B cell (primary cell): ENCODE data around the gene KRTAP4-4. TPM values are rescaled to one million over a fixed set of nuclear protein-coding genes. Genes with fewer than 3 reads are reported as not detected.

ENCODE experiments used
- ATAC-seq: fragments of 200-7000 bp; cut with Tn5 transposase; one replicate; pipeline ENCODE4 v1.10.0; 2021; ENCODE audit warnings: low read depth, mild to moderate bottlenecking, moderate number of reproducible peaks, moderate library complexity
- CTCF ChIA-PET: fragments of 350-600 bp; sonication (Branson Sonifier 250); formaldehyde crosslinking; loops from one replicate; lab custom pipeline; 2021; ENCODE audit warnings: antibody characterized with exemption, inconsistent platforms; lab: Charles Lee
- POLR2A ChIA-PET: fragments of 350-600 bp; sonication (Branson Sonifier 250); formaldehyde crosslinking; loops from one replicate; lab custom pipeline; 2021; ENCODE audit warnings: antibody characterized with exemption; lab: Charles Lee
- DNase-seq: peaks from one replicate; pipeline ENCODE4 v3.0.0; 2013
- H2AFZ ChIP-seq: 2 replicates; pipeline ENCODE4 v1.6.1; 2012; ENCODE audit warnings: mild to moderate bottlenecking, low read depth, low read length; ENCODE audit not compliant: insufficient read depth, poor library complexity, severe bottlenecking
- H3K27ac ChIP-seq, 2 donors: 1 replicate in 1 of 2; 2 replicates in 1 of 2; pipeline ENCODE4 v1.5.1; 2012 to 2013; ENCODE audit warnings: low read length in 2 of 2, mild to moderate bottlenecking in 2 of 2, moderate library complexity in 1 of 2
- H3K27me3 ChIP-seq, 4 experiments: fragments of 200-600 bp in 1 of 4; sonication (generic) in 1 of 4; replicated peaks in 1 of 4; 1 replicate in 2 of 4; 2 replicates in 2 of 4; pipeline versions ENCODE4 v1.6.1 to v1.7.0; 2013 to 2016; ENCODE audit warnings: low read length in 3 of 4, mild to moderate bottlenecking in 2 of 4, mixed read lengths in 1 of 4, moderate library complexity in 1 of 4; ENCODE audit not compliant: insufficient read depth in 4 of 4, control insufficient read depth in 3 of 4; ENCODE audit errors: control extremely low read depth in 1 of 4
- H3K36me3 ChIP-seq, 2 experiments: replicated peaks in 1 of 2; 1 replicate in 1 of 2; 2 replicates in 1 of 2; pipeline versions ENCODE4 v1.6.1 to v1.7.1; 2013; ENCODE audit warnings: low read length in 1 of 2; ENCODE audit not compliant: insufficient read depth in 2 of 2, control insufficient read depth in 1 of 2; ENCODE audit errors: control extremely low read depth in 1 of 2, extremely low read depth in 1 of 2
- H3K4me1 ChIP-seq, 2 donors: fragments of 200-600 bp in 1 of 2; sonication (generic) in 1 of 2; 1 replicate in 1 of 2; 2 replicates in 1 of 2; pipeline versions ENCODE4 v1.5.1 to v1.6.1; 2013 to 2017; ENCODE audit warnings: low read length in 2 of 2; ENCODE audit not compliant: control insufficient read depth in 2 of 2, insufficient read depth in 2 of 2
- H3K4me2 ChIP-seq: replicated peaks from 2 replicates; pipeline ENCODE3; 2012; ENCODE audit warnings: mild to moderate bottlenecking, low read depth, low read length; ENCODE audit not compliant: poor library complexity, severe bottlenecking
- H3K4me3 ChIP-seq, 5 experiments: fragments of 200-600 bp in 1 of 5; sonication (generic) in 1 of 5; 1 replicate in 3 of 5; 2 replicates in 2 of 5; pipeline versions ENCODE4 v1.5.1 to v1.7.0; 2011 to 2016; ENCODE audit warnings: low read length in 4 of 5, mild to moderate bottlenecking in 4 of 5, low read depth in 2 of 5, control low read depth in 1 of 5, moderate library complexity in 1 of 5; ENCODE audit not compliant: insufficient read depth in 1 of 5; ENCODE audit errors: control extremely low read depth in 1 of 5, extremely low read depth in 1 of 5
- H3K79me2 ChIP-seq: fragments of 200-600 bp; sonication (generic); one replicate; pipeline ENCODE4 v1.6.0; 2016; ENCODE audit warnings: low read length; ENCODE audit not compliant: control insufficient read depth, insufficient read depth
- H3K9ac ChIP-seq: fragments of 200-600 bp; sonication (generic); 2 replicates; pipeline ENCODE4 v1.6.1; 2017; ENCODE audit warnings: mild to moderate bottlenecking, low read length, moderate library complexity
- H3K9me3 ChIP-seq, 3 donors: one replicate each; pipeline versions ENCODE4 v1.6.1 to v1.7.1; 2013; ENCODE audit warnings: low read length in 2 of 3; ENCODE audit not compliant: control insufficient read depth in 2 of 3, insufficient read depth in 1 of 3; ENCODE audit errors: control extremely low read depth in 1 of 3
- H4K20me1 ChIP-seq: 2 replicates; pipeline ENCODE4 v1.6.0; 2012; ENCODE audit warnings: mild to moderate bottlenecking, low read length; ENCODE audit not compliant: insufficient read depth, control insufficient read depth, poor library complexity, severe bottlenecking
- H3K27ac Mint-ChIP-seq: one replicate; pipeline ENCODE4 v1.8.0; 2021; ENCODE audit warnings: mixed read lengths
- H3K27me3 Mint-ChIP-seq: one replicate; pipeline ENCODE4 v1.8.0; 2021; ENCODE audit warnings: mixed read lengths
- H3K4me1 Mint-ChIP-seq: one replicate; pipeline ENCODE4 v1.8.0; 2021; ENCODE audit warnings: mixed read lengths
- H3K4me3 Mint-ChIP-seq: one replicate; pipeline ENCODE4 v1.8.0; 2021; ENCODE audit warnings: mixed read lengths
- H3K9me3 Mint-ChIP-seq: one replicate; pipeline ENCODE4 v1.8.0; 2022; ENCODE audit warnings: mixed read lengths; ENCODE audit not compliant: insufficient read depth
- EZH2 ChIP-seq: IDR thresholded peaks from 2 replicates; pipeline ENCODE4 v1.6.1; 2012; ENCODE audit warnings: borderline replicate concordance, low read depth, mild to moderate bottlenecking, moderate library complexity, low read length; ENCODE audit not compliant: insufficient read depth, poor library complexity, severe bottlenecking
- WGBS: methylation state at CpG from one replicate; pipeline ENCODE4 v1.1.5; 2013; ENCODE audit warnings: missing lambda C conversion rate; ENCODE audit not compliant: insufficient coverage; 5-methylcytosine and 5-hydroxymethylcytosine counted together
- intact Hi-C: fragments of 100-400 bp; cut with micrococcal nuclease; formaldehyde crosslinking; loops from one replicate; pipeline ENCODE4 v1.10.0; 2022
- polyA plus RNA-seq: library from polyadenylated mRNA; depleted of rRNA; stranded (reverse); fragments of >200 nt; gene quantifications from 2 replicates; pipeline ENCODE4 v1.2.3, GENCODE V29; 2012
- total RNA-seq, 2 donors: library from RNA; stranded (reverse); fragments of 120-200 nt in 1 of 2; gene quantifications; 1 replicate in 1 of 2; 2 replicates in 1 of 2; pipeline versions ENCODE4 v1.2.3 to v1.2.4, GENCODE V29; 2013 to 2022
- TF ChIP-seq, protein P1 (sequence below): fragments of 200-600 bp; IDR thresholded peaks from one replicate; pipeline ENCODE4 v1.8.0; 2022; ENCODE audit warnings: antibody characterized with exemption, mild to moderate bottlenecking

Gene KRTAP4-4
- total and polyA plus RNA-seq, 2 donors (not counting 1 experiment from before 2014, with no cell fraction given) = not detected

DNA sequence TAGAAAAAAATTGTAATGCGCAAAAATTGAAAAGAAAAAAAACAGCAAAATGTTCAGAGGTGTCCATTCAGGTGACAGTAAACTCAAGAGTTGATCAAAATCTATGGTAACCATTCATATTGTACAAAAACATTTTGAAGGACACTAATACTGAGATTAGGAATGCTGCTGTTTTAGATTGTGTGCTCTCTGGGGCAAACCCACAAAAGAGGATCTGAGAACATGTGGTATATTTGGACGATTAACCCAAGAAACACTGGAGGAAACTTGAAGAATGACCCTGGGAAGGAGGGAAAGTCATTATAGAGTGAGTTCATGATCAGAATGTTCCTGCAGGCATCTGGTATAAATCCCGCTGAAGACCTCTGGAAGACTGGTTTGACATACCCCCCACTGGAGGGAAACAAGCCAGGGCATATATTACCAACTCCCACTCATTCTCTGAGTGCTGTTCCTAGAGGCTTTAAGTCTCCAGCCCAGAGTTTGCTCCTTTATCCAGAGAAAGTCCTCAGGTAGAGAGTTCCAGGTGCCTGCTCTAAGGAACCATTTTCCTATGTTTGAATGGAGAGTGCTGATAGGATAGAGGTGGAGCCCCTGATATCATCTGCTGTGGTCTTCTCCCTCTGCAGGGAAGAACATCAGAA lies 16.3 kb upstream of the KRTAP4-4 start:
- Mint-ChIP-seq H3K27ac (peak overlapping the region; percentile 0), H3K27me3 (peaks cover 12% of the 10 kb centered on the region), H3K4me1 (peaks cover 45% of the 10 kb centered on the region), H3K9me3 (no peaks in the 10 kb centered on the region), H3K4me3 (peak overlapping the region; percentile 21)
- no peaks in the 10 kb centered on the region for H3K27me3 ChIP-seq
- H3K4me2 ChIP-seq = peak overlapping the region; percentile 51
- ATAC-seq = peak; percentile 59
- TF ChIP-seq, protein P1, sequence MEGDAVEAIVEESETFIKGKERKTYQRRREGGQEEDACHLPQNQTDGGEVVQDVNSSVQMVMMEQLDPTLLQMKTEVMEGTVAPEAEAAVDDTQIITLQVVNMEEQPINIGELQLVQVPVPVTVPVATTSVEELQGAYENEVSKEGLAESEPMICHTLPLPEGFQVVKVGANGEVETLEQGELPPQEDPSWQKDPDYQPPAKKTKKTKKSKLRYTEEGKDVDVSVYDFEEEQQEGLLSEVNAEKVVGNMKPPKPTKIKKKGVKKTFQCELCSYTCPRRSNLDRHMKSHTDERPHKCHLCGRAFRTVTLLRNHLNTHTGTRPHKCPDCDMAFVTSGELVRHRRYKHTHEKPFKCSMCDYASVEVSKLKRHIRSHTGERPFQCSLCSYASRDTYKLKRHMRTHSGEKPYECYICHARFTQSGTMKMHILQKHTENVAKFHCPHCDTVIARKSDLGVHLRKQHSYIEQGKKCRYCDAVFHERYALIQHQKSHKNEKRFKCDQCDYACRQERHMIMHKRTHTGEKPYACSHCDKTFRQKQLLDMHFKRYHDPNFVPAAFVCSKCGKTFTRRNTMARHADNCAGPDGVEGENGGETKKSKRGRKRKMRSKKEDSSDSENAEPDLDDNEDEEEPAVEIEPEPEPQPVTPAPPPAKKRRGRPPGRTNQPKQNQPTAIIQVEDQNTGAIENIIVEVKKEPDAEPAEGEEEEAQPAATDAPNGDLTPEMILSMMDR = no peak
- no peak for TF ChIP-seq EZH2
- peak; percentile 56 for DNase-seq
- no peaks in the 10 kb centered on the region for H3K36me3 ChIP-seq
- H3K79me2 ChIP-seq = no peaks in the 10 kb centered on the region
- no peaks in the 10 kb centered on the region for H3K9me3 ChIP-seq
- H4K20me1 ChIP-seq = no peaks in the 10 kb centered on the region
- 0% methylated on average over 1 of the region's 3 CpGs for WGBS
- H3K4me3 ChIP-seq = peak overlapping the region in 1 of 5 experiments; percentile 8
- ChIA-PET POLR2A (no interaction called here), CTCF (no interaction called here)
- H3K27ac ChIP-seq = no peak overlapping the region
- intact Hi-C loops = loop anchor here (5.0 kb wide), 1 partner anchor 60 kb away; the partner anchor contains the start of gene KRTAP4-11
- H3K9ac ChIP-seq = no peak overlapping the region
- no peak overlapping the region for H2AFZ ChIP-seq
- peaks cover 39 to 41% of the 10 kb centered on the region in 2 donors for H3K4me1 ChIP-seq

- Histone ChIP-seq H3K4me3 (no peak overlapping the region), H2AFZ (no peak overlapping the region), H3K79me2 (no peaks in the 10 kb centered on the region), H3K36me3 (no peaks in the 10 kb centered on the region), H3K9me3 (peaks cover 0 to 6% (median 0%) of the 10 kb centered on the region in 3 donors), H3K27me3 (no peaks in the 10 kb centered on the region), H3K27ac (no peak overlapping the region), H4K20me1 (no peaks in the 10 kb centered on the region), H3K9ac (no peak overlapping the region), H3K4me1 (peaks cover 18 to 20% of the 10 kb centered on the region in 2 donors), H3K4me2 (no peak overlapping the region)
- 94% methylated on average over 2 of the region's 2 CpGs for WGBS
- DNase-seq = no peak
- H3K9me3 Mint-ChIP-seq = no peaks in the 10 kb centered on the region
- peaks cover 16% of the 10 kb centered on the region for H3K27me3 Mint-ChIP-seq
- H3K27ac Mint-ChIP-seq = no peak overlapping the region
- no peak for TF ChIP-seq EZH2
- TF ChIP-seq, protein P1 = no peak
- ATAC-seq = no peak
- intact Hi-C loops = no loop called here
- H3K4me1 Mint-ChIP-seq = peaks cover 24% of the 10 kb centered on the region
- ChIA-PET CTCF (no interaction called here), POLR2A (no interaction called here)
- no peak overlapping the region for H3K4me3 Mint-ChIP-seq
Observed at GRCh38 chr17:41171886-41172285, 11.3 kb upstream of the KRTAP4-4 start.
